HepG2 (cell line): ENCODE results near the gene UBFD1. TPM values are rescaled to one million over a fixed set of nuclear protein-coding genes. Genes with fewer than 3 reads are reported as not detected.

Experiments
- ATAC-seq: fragments of 200-7000 bp; cut with Tn5 transposase; 3 replicates; pipeline ENCODE4 v1.9.1; 2020; ENCODE audit warnings: mild to moderate bottlenecking, moderate library complexity
- BruUV-seq: library from RNA; stranded (reverse); fragments of 400-500 nt; replicated peaks from 2 replicates; lab custom pipeline; 2021; lab: Mats Ljungman, UMichigan
- CTCF ChIA-PET: fragments of 300-600 bp; formaldehyde crosslinking; extraction: SDS; loops from one replicate; lab custom pipeline; 2021; ENCODE audit warnings: low total read pairs, inconsistent platforms, low intra/inter-chr PET ratio; lab: Yijun Ruan, JAX
- POLR2A ChIA-PET: fragments of 350-600 bp; sonication (Branson Sonifier 250); formaldehyde crosslinking; loops from one replicate; lab custom pipeline; 2020; ENCODE audit warnings: antibody characterized with exemption, inconsistent platforms; lab: Yijun Ruan, JAX
- DNase-seq: peaks from one replicate; pipeline ENCODE4 v3.0.0-alpha.2; 2015; ENCODE audit warnings: low spot score
- FAIRE-seq: peaks from 3 replicates; lab custom pipeline; 2011; peaks lifted over from hg19 to GRCh38; lab: Jason Lieb, UNC
- H2AFZ ChIP-seq: one replicate; pipeline ENCODE4 v1.6.1; 2011; ENCODE audit warnings: low read length, inconsistent platforms
- H3K27ac ChIP-seq: fragments of 300-600 bp; 3 replicates; pipeline ENCODE4 v1.8.0; 2011; ENCODE audit warnings: mixed run types, mild to moderate bottlenecking, mixed read lengths, low read length, inconsistent platforms; ENCODE audit not compliant: insufficient read depth; ENCODE audit errors: extremely low read length
- H3K27me3 ChIP-seq, 2 experiments: fragments of 200-600 bp in 1 of 2; 2 replicates in 1 of 2; 3 replicates in 1 of 2; pipeline versions ENCODE4 v1.6.0 to v1.8.0; 2011; ENCODE audit warnings: low read length in 2 of 2, mild to moderate bottlenecking in 2 of 2, moderate library complexity in 2 of 2, inconsistent platforms in 1 of 2; ENCODE audit not compliant: insufficient read depth in 2 of 2, control insufficient read depth in 1 of 2
- H3K36me3 ChIP-seq, 2 experiments: fragments of 200-600 bp in 1 of 2; replicated peaks in 1 of 2; 2 replicates in 1 of 2; 3 replicates in 1 of 2; pipeline versions ENCODE4 v1.5.1 to v1.8.0; 2011; ENCODE audit warnings: low read length in 2 of 2, inconsistent platforms in 1 of 2; ENCODE audit not compliant: insufficient read depth in 2 of 2, control insufficient read depth in 1 of 2
- H3K4me1 ChIP-seq: 2 replicates; pipeline ENCODE4 v1.5.1; 2012; ENCODE audit warnings: low read length, inconsistent platforms; ENCODE audit not compliant: insufficient read depth
- H3K4me2 ChIP-seq: 2 replicates; pipeline ENCODE4 v1.6.0; 2011; ENCODE audit warnings: low read depth, low read length, inconsistent platforms
- H3K4me3 ChIP-seq, 3 experiments: fragments of 200-600 bp in 1 of 3; sonication (generic), shearing (Covaris generic) in 1 of 3; replicated peaks in 1 of 3; 2 replicates each; pipeline ENCODE4 v1.5.1; 2011 to 2016; ENCODE audit warnings: low read length in 3 of 3, inconsistent platforms in 2 of 3, low read depth in 2 of 3, mild to moderate bottlenecking in 2 of 3, control low read depth in 1 of 3, mixed read lengths in 1 of 3; ENCODE audit not compliant: insufficient read depth in 1 of 3
- H3K79me2 ChIP-seq: one replicate; pipeline ENCODE4 v1.6.1; 2011; ENCODE audit warnings: low read length, inconsistent platforms; ENCODE audit not compliant: insufficient read depth
- H3K9ac ChIP-seq: 2 replicates; pipeline ENCODE4 v1.6.0; 2011; ENCODE audit warnings: mild to moderate bottlenecking, low read depth, low read length, inconsistent platforms; ENCODE audit not compliant: insufficient read depth
- H3K9me3 ChIP-seq: 2 replicates; pipeline ENCODE4 v1.5.1; 2012; ENCODE audit warnings: mild to moderate bottlenecking, low read length
- H4K20me1 ChIP-seq: 2 replicates; pipeline ENCODE4 v1.6.0; 2011; ENCODE audit warnings: inconsistent platforms, mild to moderate bottlenecking, low read length, moderate library complexity; ENCODE audit not compliant: insufficient read depth
- AGO2 ChIP-seq: fragments of 200-400 bp; formaldehyde crosslinking; optimal IDR thresholded peaks from 2 replicates; pipeline ENCODE3; 2017; ENCODE audit warnings: mild to moderate bottlenecking, low read depth, low read length, moderate library complexity
- IKZF1 ChIP-seq: fragments of 450-650 bp; IDR thresholded peaks from 2 replicates; pipeline ENCODE4 v1.7.1; 2016
- MZF1 ChIP-seq: sonication (generic); formaldehyde crosslinking; IDR thresholded peaks from 2 replicates; pipeline ENCODE4 v1.8.1; 2023; ENCODE audit warnings: mild to moderate bottlenecking, missing genetic modification reagents, borderline replicate concordance
- POLR2G ChIP-seq: fragments of 200-400 bp; formaldehyde crosslinking; IDR thresholded peaks from 2 replicates; pipeline ENCODE4 v1.6.1; 2018; ENCODE audit warnings: mild to moderate bottlenecking, low read depth, low read length, moderate library complexity
- SSRP1 ChIP-seq: IDR thresholded peaks from 2 replicates; pipeline ENCODE4 v1.6.1; 2016; ENCODE audit warnings: control low read depth
- ZMYM3 ChIP-seq: sonication (generic); formaldehyde crosslinking; IDR thresholded peaks from 2 replicates; pipeline ENCODE4 v1.5.1; 2020; ENCODE audit warnings: mild to moderate bottlenecking, missing genetic modification reagents
- ZNF562 ChIP-seq: sonication (generic); formaldehyde crosslinking; IDR thresholded peaks from 2 replicates; pipeline ENCODE4 v1.8.0; 2022; ENCODE audit warnings: missing genetic modification reagents, borderline replicate concordance
- ZNF619 ChIP-seq: sonication (generic); formaldehyde crosslinking; IDR thresholded peaks from 2 replicates; pipeline ENCODE4 v1.4.0; 2020; ENCODE audit warnings: mild to moderate bottlenecking, missing genetic modification reagents
- WGBS: methylation state at CpG from one replicate; pipeline ENCODE4 v1.1.6; 2017; ENCODE audit warnings: low lambda C conversion rate; 5-methylcytosine and 5-hydroxymethylcytosine counted together
- in situ Hi-C: cut with HindIII; loops from 2 replicates; pipeline ENCODE4 v1.10.0; 2017; ENCODE audit warnings: low pct_unique_long_range_greater_than_20kb; ENCODE audit not compliant: extremely low pct_ligation_motif_present
- intact Hi-C: fragments of 100-400 bp; cut with micrococcal nuclease; formaldehyde crosslinking; loops from one replicate; pipeline ENCODE4 v1.10.0; 2022; ENCODE audit not compliant: unreplicated experiment
- polyA plus RNA-seq, 8 experiments: library from polyadenylated mRNA; depleted of rRNA in 3 of 8; stranded (reverse) in 7 of 8; unstranded in 1 of 8; fragments of >200 nt; fragmentation: Illumina TruSeq in 4 of 8; extraction: Trizol in 4 of 8; gene quantifications; 2 replicates each; pipeline versions ENCODE4 v1.2.1 to v1.2.3, GENCODE V29; 2011 to 2016; ENCODE audit warnings: low read depth in 4 of 8, missing spikeins in 1 of 8, mixed read lengths in 1 of 8; ENCODE audit not compliant: insufficient read depth in 1 of 8
- total RNA-seq, 5 experiments: library from RNA; depleted of rRNA; stranded (reverse); fragments of >200 nt; fragmentation: Illumina TruSeq; extraction: Trizol; gene quantifications; 2 replicates each; pipeline ENCODE4 v1.2.3, GENCODE V29; 2016; ENCODE audit warnings: low read depth in 1 of 5
- TF ChIP-seq, protein P1 (sequence below): sonication (generic); formaldehyde crosslinking; IDR thresholded peaks from 2 replicates; pipeline ENCODE4 v1.5.1; 2020; ENCODE audit warnings: mild to moderate bottlenecking, missing genetic modification reagents, borderline replicate concordance

UBFD1 gene
- total and polyA plus RNA-seq, 2 of the 13 experiments (the other 11 are each of a cell fraction or from before 2014, with no cell fraction given), result 100 to 111 TPM

- 93% methylated on average over 5 of the region's 5 CpGs for WGBS
- Histone ChIP-seq H3K9ac (no peak overlapping the region), H4K20me1 (0 out of 2 replicates have a peak, but pooled peaks cover 5% of the 10 kb centered on the region), H2AFZ (no peak overlapping the region), H3K4me3 (no peak overlapping the region), H3K36me3 (peaks cover 36 to 67% of the 10 kb centered on the region in 2 experiments), H3K27me3 (no peaks in the 10 kb centered on the region), H3K9me3 (no peaks in the 10 kb centered on the region)
- FAIRE-seq, result no peak
- CTCF ChIA-PET, result no interaction called here
- in situ Hi-C loops, result no loop called here
- no peak for DNase-seq
- ATAC-seq, result no peak
- TF ChIP-seq MZF1 (CRISPR knock-in tag) (no peak), AGO2 (peak; percentile 55), POLR2G (peak; percentile 26; the same call in 1 of the 2 replicates)
- TF ChIP-seq, all 625 proteins: peak for 2
- H3K79me2 ChIP-seq, result no peaks in the 10 kb centered on the region
- no peak overlapping the region for H3K27ac ChIP-seq
- H3K4me2 ChIP-seq, result no peak overlapping the region
- POLR2A ChIA-PET, result interaction anchor here (0.6 to 0.8 kb wide), 2 partner anchors 11 to 39 kb away, joined by 3 to 4 read pairs; no protein-coding TSS in a partner anchor
- intact Hi-C loops, result no loop called here
- BruUV-seq, result no TSS peak
- H3K4me1 ChIP-seq, result no peaks in the 10 kb centered on the region
These were observed 20.7 kb downstream of the UBFD1 start for GRCh38 chr16:23578101-23578830.

DNA sequence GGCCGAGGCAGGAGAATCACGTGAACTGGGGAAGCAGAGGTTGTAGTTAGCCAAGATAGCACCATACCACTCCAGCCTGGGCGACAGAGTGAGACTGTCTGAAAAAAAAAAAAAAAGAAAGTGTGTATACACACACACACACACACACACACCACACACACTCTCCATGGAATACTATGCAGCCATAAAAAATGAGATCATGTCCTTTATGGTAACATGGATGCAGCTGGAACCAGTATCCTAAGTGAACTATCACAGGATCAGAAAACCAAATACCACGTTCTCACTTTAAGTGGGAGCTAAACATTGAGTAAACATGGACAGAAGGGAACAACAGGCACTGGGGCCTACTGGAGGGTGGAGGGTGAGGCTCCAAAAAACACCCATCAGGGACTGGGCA lies 21.8 kb downstream of the UBFD1 start:
- Histone ChIP-seq H3K9ac (no peak overlapping the region), H3K27me3 (no peaks in the 10 kb centered on the region), H3K79me2 (no peaks in the 10 kb centered on the region), H4K20me1 (0 out of 2 replicates have a peak, but pooled peaks cover 5% of the 10 kb centered on the region), H3K36me3 (peaks cover 29 to 58% of the 10 kb centered on the region in 2 experiments)
- WGBS, result 97% methylated on average over 4 of the region's 4 CpGs
- no peak for ATAC-seq
- POLR2A ChIA-PET, result no interaction called here
- CTCF ChIA-PET, result no interaction called here
- TF ChIP-seq, protein P1, sequence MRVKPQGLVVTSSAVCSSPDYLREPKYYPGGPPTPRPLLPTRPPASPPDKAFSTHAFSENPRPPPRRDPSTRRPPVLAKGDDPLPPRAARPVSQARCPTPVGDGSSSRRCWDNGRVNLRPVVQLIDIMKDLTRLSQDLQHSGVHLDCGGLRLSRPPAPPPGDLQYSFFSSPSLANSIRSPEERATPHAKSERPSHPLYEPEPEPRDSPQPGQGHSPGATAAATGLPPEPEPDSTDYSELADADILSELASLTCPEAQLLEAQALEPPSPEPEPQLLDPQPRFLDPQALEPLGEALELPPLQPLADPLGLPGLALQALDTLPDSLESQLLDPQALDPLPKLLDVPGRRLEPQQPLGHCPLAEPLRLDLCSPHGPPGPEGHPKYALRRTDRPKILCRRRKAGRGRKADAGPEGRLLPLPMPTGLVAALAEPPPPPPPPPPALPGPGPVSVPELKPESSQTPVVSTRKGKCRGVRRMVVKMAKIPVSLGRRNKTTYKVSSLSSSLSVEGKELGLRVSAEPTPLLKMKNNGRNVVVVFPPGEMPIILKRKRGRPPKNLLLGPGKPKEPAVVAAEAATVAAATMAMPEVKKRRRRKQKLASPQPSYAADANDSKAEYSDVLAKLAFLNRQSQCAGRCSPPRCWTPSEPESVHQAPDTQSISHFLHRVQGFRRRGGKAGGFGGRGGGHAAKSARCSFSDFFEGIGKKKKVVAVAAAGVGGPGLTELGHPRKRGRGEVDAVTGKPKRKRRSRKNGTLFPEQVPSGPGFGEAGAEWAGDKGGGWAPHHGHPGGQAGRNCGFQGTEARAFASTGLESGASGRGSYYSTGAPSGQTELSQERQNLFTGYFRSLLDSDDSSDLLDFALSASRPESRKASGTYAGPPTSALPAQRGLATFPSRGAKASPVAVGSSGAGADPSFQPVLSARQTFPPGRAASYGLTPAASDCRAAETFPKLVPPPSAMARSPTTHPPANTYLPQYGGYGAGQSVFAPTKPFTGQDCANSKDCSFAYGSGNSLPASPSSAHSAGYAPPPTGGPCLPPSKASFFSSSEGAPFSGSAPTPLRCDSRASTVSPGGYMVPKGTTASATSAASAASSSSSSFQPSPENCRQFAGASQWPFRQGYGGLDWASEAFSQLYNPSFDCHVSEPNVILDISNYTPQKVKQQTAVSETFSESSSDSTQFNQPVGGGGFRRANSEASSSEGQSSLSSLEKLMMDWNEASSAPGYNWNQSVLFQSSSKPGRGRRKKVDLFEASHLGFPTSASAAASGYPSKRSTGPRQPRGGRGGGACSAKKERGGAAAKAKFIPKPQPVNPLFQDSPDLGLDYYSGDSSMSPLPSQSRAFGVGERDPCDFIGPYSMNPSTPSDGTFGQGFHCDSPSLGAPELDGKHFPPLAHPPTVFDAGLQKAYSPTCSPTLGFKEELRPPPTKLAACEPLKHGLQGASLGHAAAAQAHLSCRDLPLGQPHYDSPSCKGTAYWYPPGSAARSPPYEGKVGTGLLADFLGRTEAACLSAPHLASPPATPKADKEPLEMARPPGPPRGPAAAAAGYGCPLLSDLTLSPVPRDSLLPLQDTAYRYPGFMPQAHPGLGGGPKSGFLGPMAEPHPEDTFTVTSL (CRISPR knock-in tag), result 0 out of 2 replicates have a peak, but pooled peaks have one; percentile 17
- 0 out of 2 replicates have a peak, but pooled peaks have one; percentile 48 for TF ChIP-seq IKZF1
- TF ChIP-seq SSRP1, result 0 out of 2 replicates have a peak, but pooled peaks have one; percentile 21
- TF ChIP-seq ZNF562 (CRISPR knock-in tag), result no peak
- 0 out of 2 replicates have a peak, but pooled peaks have one; percentile 36 for TF ChIP-seq ZMYM3 (CRISPR knock-in tag)
- 0 out of 2 replicates have a peak, but pooled peaks have one; percentile 51 for TF ChIP-seq ZNF619 (CRISPR knock-in tag)
- TF ChIP-seq, all 625 proteins: peak for 5
- Histone ChIP-seq H3K9me3 (no peaks in the 10 kb centered on the region), H3K4me3 (no peak overlapping the region), H3K4me1 (no peaks in the 10 kb centered on the region), H3K4me2 (no peak overlapping the region), H3K27ac (no peak overlapping the region), H2AFZ (no peak overlapping the region)
- BruUV-seq, result no TSS peak
- no peak for FAIRE-seq
- intact Hi-C loops (no loop called here), in situ Hi-C loops (no loop called here)
- no peak for DNase-seq
